Occipital lobe (tissue), 2 donors: ENCODE results near the gene CSNK1D. TPM values are rescaled to one million over a fixed set of nuclear protein-coding genes. Genes with fewer than 3 reads are reported as not detected.

ENCODE experiments used
- DNase-seq: peaks from one replicate; lab custom pipeline; 2025; lab: John Stamatoyannopoulos, UW
- total RNA-seq: library from RNA; depleted of rRNA; stranded (reverse); fragments of >200 nt; gene quantifications from one replicate; pipeline ENCODE4 v1.2.3, GENCODE V29; 2014

Gene CSNK1D
- total RNA-seq, 1 donor from 2014 or later, result 23.9 TPM

GRCh38 chr17:82229698-82230608 is 43.5 kb downstream of the CSNK1D start:
- no peak for DNase-seq

- DNase-seq, result no peak
Measured at GRCh38 chr17:82228842-82229697, 44.4 kb downstream of the CSNK1D start, which contains the start of gene SLC16A3. Gene SLC16A3 (plus strand): TSS chr17:82229042. CDS start chr17:82236009, 6,967 bp downstream.

GRCh38 chr17:82228278-82228841 is 45.1 kb downstream of the CSNK1D start:
- no peak for DNase-seq

GRCh38 chr17:82227629-82228277 is 45.7 kb downstream of the CSNK1D start:
- no peak for DNase-seq

- DNase-seq, result no peak
Measured at GRCh38 chr17:82226809-82227628, 46.5 kb downstream of the CSNK1D start.

- no peak for DNase-seq
Measured at GRCh38 chr17:82226146-82226808, 47.2 kb downstream of the CSNK1D start.

GRCh38 chr17:82225368-82226029 is 48.0 kb downstream of the CSNK1D start:
- no peak for DNase-seq

GRCh38 chr17:82224666-82225065 is 48.8 kb downstream of the CSNK1D start:
- no peak for DNase-seq

GRCh38 chr17:82223517-82223916 is 50.0 kb downstream of the CSNK1D start:
- no peak for DNase-seq

- no peak for DNase-seq
Measured at GRCh38 chr17:82222816-82223215, 50.7 kb downstream of the CSNK1D start.

GRCh38 chr17:82221341-82221902 is 52.1 kb downstream of the CSNK1D start:
- no peak for DNase-seq

GRCh38 chr17:82219753-82220709 is 53.5 kb downstream of the CSNK1D start:
- DNase-seq, result no peak

GRCh38 chr17:82219083-82219482 is 54.4 kb downstream of the CSNK1D start:
- no peak for DNase-seq

- DNase-seq, result no peak
Measured at GRCh38 chr17:82218349-82219075, 55.0 kb downstream of the CSNK1D start.

GRCh38 chr17:82217530-82218204 is 55.8 kb downstream of the CSNK1D start:
- no peak for DNase-seq

- DNase-seq, result no peak
Measured at GRCh38 chr17:82217120-82217529, 56.4 kb downstream of the CSNK1D start.
